Peyer's patch (tissue), 4 donors: Measurements from ENCODE around the gene ZNF527. TPM values are rescaled to one million over a fixed set of nuclear protein-coding genes. Genes with fewer than 3 reads are reported as not detected.

Experiments used
- DNase-seq, 3 donors: peaks; one replicate each; pipeline ENCODE4 v3.0.0-alpha.2; 2017 to 2019
- H3K27ac ChIP-seq, 4 donors: fragments of 200-600 bp; sonication (generic); one replicate each; pipeline ENCODE4 v1.5.1; 2016 to 2019
- H3K27me3 ChIP-seq, 2 donors: fragments of 200-600 bp; sonication (generic); one replicate each; pipeline ENCODE4 v1.5.1; 2019
- H3K36me3 ChIP-seq, 3 donors: fragments of 200-600 bp; sonication (generic); one replicate each; pipeline ENCODE4 v1.5.1; 2016 to 2019
- H3K4me1 ChIP-seq, 4 donors: fragments of 200-600 bp; sonication (generic); one replicate each; pipeline ENCODE4 v1.5.1; 2016 to 2019
- H3K4me3 ChIP-seq, 4 donors: fragments of 200-600 bp; sonication (generic); 1 replicate in 3 of 4; 2 replicates in 1 of 4; pipeline ENCODE4 v1.5.1; 2016 to 2019; ENCODE audit warnings: mild to moderate bottlenecking in 1 of 4
- H3K9me3 ChIP-seq, 4 donors: fragments of 200-600 bp; sonication (generic); one replicate each; pipeline ENCODE4 v1.5.1; 2016 to 2019; ENCODE audit warnings: mild to moderate bottlenecking in 1 of 4
- CTCF ChIP-seq, 6 experiments: fragments of 450-650 bp in 4 of 6; fragments of 200-600 bp in 2 of 6; sonication (generic) in 1 of 6; IDR thresholded peaks; one replicate each; pipeline ENCODE4 v1.5.1; 2017 to 2019; ENCODE audit warnings: antibody characterized with exemption in 6 of 6, mild to moderate bottlenecking in 3 of 6, moderate library complexity in 1 of 6
- POLR2A ChIP-seq, 2 donors: fragments of 450-650 bp; IDR thresholded peaks; one replicate each; pipeline ENCODE4 v1.5.1; 2017; ENCODE audit warnings: antibody characterized with exemption in 2 of 2, mild to moderate bottlenecking in 2 of 2, moderate library complexity in 2 of 2
- total RNA-seq, 4 donors: library from RNA; depleted of rRNA; stranded (reverse); fragments of >200 nt; gene quantifications; one replicate each; pipeline ENCODE4 v1.1.0, GENCODE V29; 2016

Gene ZNF527
- total RNA-seq, 4 donors from 2014 or later, result 3.0 to 14.0 (median 5.7) TPM

GRCh38 chr19:37342753-37343152, 28.1 kb upstream of the ZNF527 start:
- no peak overlapping the region for H3K4me3 ChIP-seq
- no peaks in the 10 kb centered on the region for H3K4me1 ChIP-seq
- peaks cover 0 to 29% (median 0%) of the 10 kb centered on the region in 3 donors for H3K36me3 ChIP-seq
- H3K27ac ChIP-seq, result no peak overlapping the region
- H3K9me3 ChIP-seq, result peaks cover 0 to 3% (median 0%) of the 10 kb centered on the region in 4 donors
- H3K27me3 ChIP-seq, result no peaks in the 10 kb centered on the region
- TF ChIP-seq POLR2A (IDR thresholded peaks at IDR 0.05), result no peak
- no peak for TF ChIP-seq CTCF (IDR thresholded peaks at IDR 0.05)
- no peak for DNase-seq

GRCh38 chr19:37346091-37346490, 24.8 kb upstream of the ZNF527 start:
- H3K36me3 ChIP-seq, result peaks cover 0 to 63% (median 0%) of the 10 kb centered on the region in 3 donors
- H3K9me3 ChIP-seq, result peaks cover 0 to 1% (median 0%) of the 10 kb centered on the region in 4 donors
- no peak for DNase-seq
- no peaks in the 10 kb centered on the region for H3K4me1 ChIP-seq
- no peak overlapping the region for H3K4me3 ChIP-seq
- no peaks in the 10 kb centered on the region for H3K27me3 ChIP-seq
- TF ChIP-seq CTCF (IDR thresholded peaks at IDR 0.05) (no peak), POLR2A (IDR thresholded peaks at IDR 0.05) (no peak)
- H3K27ac ChIP-seq, result no peak overlapping the region

- no peak overlapping the region for H3K4me3 ChIP-seq
Observed at GRCh38 chr19:37348060-37348459, 22.8 kb upstream of the ZNF527 start.

GRCh38 chr19:37353968-37354367, 16.9 kb upstream of the ZNF527 start:
- Histone ChIP-seq H3K36me3 (peaks cover 0 to 82% (median 0%) of the 10 kb centered on the region in 3 donors), H3K27ac (no peak overlapping the region), H3K9me3 (peaks cover 0 to 12% (median 0%) of the 10 kb centered on the region in 4 donors), H3K4me1 (no peaks in the 10 kb centered on the region), H3K4me3 (no peak overlapping the region), H3K27me3 (no peaks in the 10 kb centered on the region)
- DNase-seq, result no peak
- TF ChIP-seq CTCF (IDR thresholded peaks at IDR 0.05) (no peak), POLR2A (IDR thresholded peaks at IDR 0.05) (no peak)

More at GRCh38 chr19:37348060-37348459, 22.8 kb upstream of the ZNF527 start:
- Histone ChIP-seq H3K36me3 (peaks cover 0 to 74% (median 0%) of the 10 kb centered on the region in 3 donors), H3K27me3 (no peaks in the 10 kb centered on the region), H3K27ac (no peak overlapping the region), H3K9me3 (no peaks in the 10 kb centered on the region), H3K4me1 (no peaks in the 10 kb centered on the region)
- DNase-seq, result no peak
- TF ChIP-seq POLR2A (IDR thresholded peaks at IDR 0.05), result no peak
- no peak for TF ChIP-seq CTCF (IDR thresholded peaks at IDR 0.05)

- Histone ChIP-seq H3K36me3 (peaks cover 0 to 81% (median 0%) of the 10 kb centered on the region in 3 donors), H3K27ac (no peak overlapping the region), H3K9me3 (peaks cover 0 to 18% (median 0%) of the 10 kb centered on the region in 4 donors), H3K4me3 (no peak overlapping the region), H3K27me3 (no peaks in the 10 kb centered on the region), H3K4me1 (no peaks in the 10 kb centered on the region)
- TF ChIP-seq POLR2A (IDR thresholded peaks at IDR 0.05) (no peak), CTCF (IDR thresholded peaks at IDR 0.05) (no peak)
- DNase-seq, result no peak
Observed at GRCh38 chr19:37355901-37356300, 15.0 kb upstream of the ZNF527 start.

GRCh38 chr19:37361994-37362393, 8.9 kb upstream of the ZNF527 start:
- TF ChIP-seq CTCF (IDR thresholded peaks at IDR 0.05) (no peak), POLR2A (IDR thresholded peaks at IDR 0.05) (no peak)
- Histone ChIP-seq H3K36me3 (peaks cover 0 to 63% (median 0%) of the 10 kb centered on the region in 3 donors), H3K27ac (no peak overlapping the region), H3K9me3 (peaks cover 0 to 45% (median 4%) of the 10 kb centered on the region in 4 donors), H3K4me1 (no peaks in the 10 kb centered on the region), H3K27me3 (no peaks in the 10 kb centered on the region), H3K4me3 (no peak overlapping the region)
- no peak for DNase-seq
